Fibroblast of the aortic adventitia (primary cell): ENCODE results near the gene TEX13C. TPM values are rescaled to one million over a fixed set of nuclear protein-coding genes. Genes with fewer than 3 reads are reported as not detected.

Experiments
- DNase-seq: peaks from one replicate; pipeline ENCODE4 v3.0.0-alpha.2; 2010; ENCODE audit warnings: low read depth
- H3K4me3 ChIP-seq: 2 replicates; pipeline ENCODE4 v1.5.1; 2011; ENCODE audit warnings: low read depth, mild to moderate bottlenecking, control low read depth, low read length, moderate library complexity
- total RNA-seq: library from RNA; depleted of rRNA; stranded (reverse); fragments of >200 nt; gene quantifications from 2 replicates; pipeline ENCODE4 v1.2.3, GENCODE V29; 2012; ENCODE audit warnings: low replicate concordance
- TF ChIP-seq, protein P1 (sequence below): IDR thresholded peaks from 2 replicates; pipeline ENCODE4 v1.5.1; 2011; ENCODE audit warnings: mild to moderate bottlenecking, low read length, control low read depth, inconsistent platforms; ENCODE audit not compliant: insufficient read depth

Gene TEX13C
- total RNA-seq, 1 donor = not detected

DNA sequence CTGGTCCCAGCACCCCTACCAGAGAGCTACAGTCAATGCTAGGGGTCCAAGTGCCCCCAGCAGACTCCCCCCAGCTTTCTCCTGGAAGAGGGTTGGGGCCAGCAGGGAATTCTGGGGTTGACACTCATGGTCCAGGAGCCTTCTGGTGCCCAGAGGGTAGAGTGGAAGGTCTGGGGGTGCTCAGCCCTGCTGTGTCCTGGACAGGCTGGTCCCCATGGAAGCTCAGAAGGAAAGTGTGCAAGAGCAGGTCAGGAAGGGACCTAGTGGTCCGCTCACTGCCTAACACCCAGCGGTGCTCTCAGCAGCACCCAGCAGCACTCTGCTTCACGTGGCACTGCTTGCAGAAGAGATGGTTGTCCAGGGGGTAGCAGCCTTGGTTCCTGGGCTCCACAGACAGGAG is 6.9 kb downstream of the TEX13C start:
- no peak for DNase-seq
- TF ChIP-seq, protein P1, sequence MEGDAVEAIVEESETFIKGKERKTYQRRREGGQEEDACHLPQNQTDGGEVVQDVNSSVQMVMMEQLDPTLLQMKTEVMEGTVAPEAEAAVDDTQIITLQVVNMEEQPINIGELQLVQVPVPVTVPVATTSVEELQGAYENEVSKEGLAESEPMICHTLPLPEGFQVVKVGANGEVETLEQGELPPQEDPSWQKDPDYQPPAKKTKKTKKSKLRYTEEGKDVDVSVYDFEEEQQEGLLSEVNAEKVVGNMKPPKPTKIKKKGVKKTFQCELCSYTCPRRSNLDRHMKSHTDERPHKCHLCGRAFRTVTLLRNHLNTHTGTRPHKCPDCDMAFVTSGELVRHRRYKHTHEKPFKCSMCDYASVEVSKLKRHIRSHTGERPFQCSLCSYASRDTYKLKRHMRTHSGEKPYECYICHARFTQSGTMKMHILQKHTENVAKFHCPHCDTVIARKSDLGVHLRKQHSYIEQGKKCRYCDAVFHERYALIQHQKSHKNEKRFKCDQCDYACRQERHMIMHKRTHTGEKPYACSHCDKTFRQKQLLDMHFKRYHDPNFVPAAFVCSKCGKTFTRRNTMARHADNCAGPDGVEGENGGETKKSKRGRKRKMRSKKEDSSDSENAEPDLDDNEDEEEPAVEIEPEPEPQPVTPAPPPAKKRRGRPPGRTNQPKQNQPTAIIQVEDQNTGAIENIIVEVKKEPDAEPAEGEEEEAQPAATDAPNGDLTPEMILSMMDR = no peak
- no peak overlapping the region for H3K4me3 ChIP-seq

DNA sequence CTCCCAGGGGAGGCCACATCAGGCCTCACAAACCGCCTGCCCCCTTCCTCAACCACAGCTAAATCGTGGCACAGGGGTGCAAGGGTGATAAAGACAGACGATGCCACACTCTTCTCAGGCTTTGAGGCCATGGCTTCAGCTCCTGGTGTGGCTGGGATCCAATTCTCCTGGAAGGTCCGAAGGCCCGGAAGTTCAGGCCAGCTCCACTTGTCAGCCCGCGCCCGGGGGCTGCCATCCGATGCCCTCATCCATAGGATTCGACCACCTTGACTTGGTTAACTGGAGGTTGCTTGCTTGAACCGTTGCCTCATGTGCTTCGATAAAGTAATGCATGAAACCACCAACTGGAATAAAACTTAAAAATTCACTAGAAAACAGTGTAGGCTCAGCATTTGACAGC is 8.2 kb downstream of the TEX13C start:
- TF ChIP-seq, protein P1 = no peak
- no peak overlapping the region for H3K4me3 ChIP-seq
- DNase-seq = no peak

DNA sequence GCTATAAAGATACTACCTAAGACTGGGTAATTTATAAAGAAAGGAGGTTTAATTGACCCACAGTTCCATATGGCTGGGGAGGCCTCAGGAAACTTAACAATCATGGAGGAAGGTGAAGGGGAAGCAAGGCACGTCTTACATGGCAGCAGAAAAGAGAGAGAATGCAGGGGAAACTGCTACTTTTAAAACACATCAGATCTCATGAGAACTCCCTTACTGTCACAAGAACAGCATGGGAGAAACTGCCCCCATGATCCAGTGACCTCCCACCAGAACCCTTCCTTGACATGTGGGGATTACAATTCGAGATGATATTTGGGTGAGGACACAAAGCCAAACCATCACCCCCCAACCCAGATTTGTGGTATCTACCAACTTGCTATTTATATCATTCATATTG is 13.9 kb downstream of the TEX13C start:
- TF ChIP-seq, protein P1 = no peak
- DNase-seq = no peak
- H3K4me3 ChIP-seq = no peak overlapping the region

DNA sequence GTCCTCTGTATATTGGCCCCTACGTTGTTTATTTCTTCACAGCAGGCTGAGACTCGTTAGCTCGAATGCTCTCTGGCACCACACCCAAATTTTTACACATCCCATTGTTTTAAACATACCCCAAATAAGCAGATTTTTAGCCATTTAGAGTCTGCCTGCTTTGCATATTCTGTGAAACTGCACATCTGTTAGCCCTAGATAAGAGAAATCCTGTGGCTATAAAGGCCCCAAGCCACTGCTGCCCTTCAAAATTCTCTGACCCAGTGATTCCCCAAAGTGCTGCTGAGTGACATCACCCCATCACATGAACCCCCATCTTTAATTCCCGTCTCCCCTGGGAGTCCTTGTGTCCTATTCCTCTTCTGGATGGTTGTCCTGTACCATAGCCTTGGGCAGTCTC is 20.8 kb downstream of the TEX13C start:
- DNase-seq = no peak
- TF ChIP-seq, protein P1 = no peak
- no peak overlapping the region for H3K4me3 ChIP-seq

DNA sequence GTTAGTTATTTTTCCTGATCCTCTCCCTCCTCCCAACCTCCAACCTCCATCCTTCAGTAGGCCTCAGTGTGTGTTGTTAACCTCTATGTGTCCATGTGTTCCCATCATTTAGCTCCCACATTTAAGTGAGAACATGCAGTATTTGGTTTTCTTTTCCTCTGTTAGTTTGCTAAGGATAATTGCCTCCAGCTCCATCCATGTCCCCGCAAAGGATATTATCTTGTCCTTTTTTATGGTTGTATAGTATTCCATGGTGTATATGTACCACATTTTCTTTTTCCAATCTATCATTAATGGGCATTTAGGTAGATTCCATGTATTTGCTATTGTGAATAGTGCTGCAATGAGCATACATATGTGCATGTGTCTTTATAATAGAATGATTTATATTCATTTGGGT is 54.5 kb downstream of the TEX13C start:
- no peak overlapping the region for H3K4me3 ChIP-seq
- no peak for DNase-seq
- TF ChIP-seq, protein P1 = no peak
